ENCODE measurements around the gene CPE.

CPE gene

DNA sequence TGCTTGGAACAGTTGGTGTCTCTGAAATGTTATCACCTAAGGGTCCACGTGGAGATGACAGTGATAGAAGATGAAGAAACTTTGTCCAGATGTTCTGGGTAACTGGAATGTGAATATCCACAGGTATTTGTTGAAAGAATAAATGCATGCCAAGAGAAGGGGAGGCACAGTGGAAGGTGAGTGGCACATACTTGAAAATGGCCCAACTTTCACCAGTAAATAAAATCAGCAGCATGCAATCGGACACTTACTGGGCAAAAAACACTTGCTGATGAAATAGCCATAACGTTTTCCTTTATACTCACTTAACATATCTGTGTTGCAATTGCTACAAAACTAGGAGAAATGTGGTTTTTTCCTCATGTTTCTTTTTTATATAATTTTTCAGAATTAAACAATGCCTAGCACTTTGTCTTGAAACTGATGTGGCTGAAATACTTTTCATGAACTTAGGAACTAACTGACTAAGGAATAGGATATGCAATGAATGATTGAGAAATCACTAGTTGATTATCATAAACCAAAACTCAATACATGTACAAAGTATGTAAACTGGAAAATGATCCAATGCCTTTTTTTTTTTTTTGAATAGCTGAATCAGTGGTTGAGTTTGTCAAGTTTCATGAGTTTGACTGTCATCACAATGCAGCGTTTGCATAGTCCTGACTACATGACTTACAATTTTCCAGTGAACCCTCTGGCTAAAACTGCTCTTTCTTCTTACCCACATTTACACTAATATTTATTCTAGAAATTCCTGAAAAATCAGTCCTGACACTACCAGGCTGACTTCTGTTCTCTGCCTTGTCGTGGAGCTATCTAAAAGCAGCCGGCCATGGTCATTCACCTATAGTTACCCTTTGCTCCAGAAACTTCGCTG lies 127.4 kb downstream of the CPE start:
- Histone ChIP-seq H3K4me3 (no peak overlapping the region), H3K27ac (no peak overlapping the region)
- no peak for DNase-seq (ENCODE audit: low spot score)
- TF ChIP-seq, protein P1, sequence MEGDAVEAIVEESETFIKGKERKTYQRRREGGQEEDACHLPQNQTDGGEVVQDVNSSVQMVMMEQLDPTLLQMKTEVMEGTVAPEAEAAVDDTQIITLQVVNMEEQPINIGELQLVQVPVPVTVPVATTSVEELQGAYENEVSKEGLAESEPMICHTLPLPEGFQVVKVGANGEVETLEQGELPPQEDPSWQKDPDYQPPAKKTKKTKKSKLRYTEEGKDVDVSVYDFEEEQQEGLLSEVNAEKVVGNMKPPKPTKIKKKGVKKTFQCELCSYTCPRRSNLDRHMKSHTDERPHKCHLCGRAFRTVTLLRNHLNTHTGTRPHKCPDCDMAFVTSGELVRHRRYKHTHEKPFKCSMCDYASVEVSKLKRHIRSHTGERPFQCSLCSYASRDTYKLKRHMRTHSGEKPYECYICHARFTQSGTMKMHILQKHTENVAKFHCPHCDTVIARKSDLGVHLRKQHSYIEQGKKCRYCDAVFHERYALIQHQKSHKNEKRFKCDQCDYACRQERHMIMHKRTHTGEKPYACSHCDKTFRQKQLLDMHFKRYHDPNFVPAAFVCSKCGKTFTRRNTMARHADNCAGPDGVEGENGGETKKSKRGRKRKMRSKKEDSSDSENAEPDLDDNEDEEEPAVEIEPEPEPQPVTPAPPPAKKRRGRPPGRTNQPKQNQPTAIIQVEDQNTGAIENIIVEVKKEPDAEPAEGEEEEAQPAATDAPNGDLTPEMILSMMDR (IDR thresholded peaks at IDR 0.05): no peak

GRCh38 chr4:165506849-165507248 lies 128.0 kb downstream of the CPE start:
- no peak overlapping the region for H3K27ac ChIP-seq
- H3K4me3 ChIP-seq: no peak overlapping the region
- TF ChIP-seq, protein P1 (IDR thresholded peaks at IDR 0.05): no peak
- DNase-seq (ENCODE audit: low spot score): no peak

GRCh38 chr4:165507381-165507780 lies 128.6 kb downstream of the CPE start:
- DNase-seq (ENCODE audit: low spot score): no peak
- H3K4me3 ChIP-seq: no peak overlapping the region
- H3K27ac ChIP-seq: no peak overlapping the region
- TF ChIP-seq, protein P1 (IDR thresholded peaks at IDR 0.05): no peak

GRCh38 chr4:165508372-165509120 lies 129.7 kb downstream of the CPE start:
- H3K4me3 ChIP-seq: no peak overlapping the region

GRCh38 chr4:165512424-165512823 lies 133.6 kb downstream of the CPE start:
- H3K4me3 ChIP-seq: no peak overlapping the region
- TF ChIP-seq, protein P1 (IDR thresholded peaks at IDR 0.05): no peak
- DNase-seq (ENCODE audit: low spot score): no peak
- H3K27ac ChIP-seq: no peak overlapping the region

More at GRCh38 chr4:165508372-165509120, 129.7 kb downstream of the CPE start:
- H3K27ac ChIP-seq: no peak overlapping the region
- TF ChIP-seq, protein P1 (IDR thresholded peaks at IDR 0.05): no peak
- no peak for DNase-seq (ENCODE audit: low spot score)

- no peak for DNase-seq (ENCODE audit: low spot score)
- no peak overlapping the region for H3K4me3 ChIP-seq
- H3K27ac ChIP-seq: no peak overlapping the region
- TF ChIP-seq, protein P1 (IDR thresholded peaks at IDR 0.05): no peak
Observed at GRCh38 chr4:165514739-165515138, 135.9 kb downstream of the CPE start.
